ENCODE data around the gene ANKRD53.

The ANKRD53 gene

GRCh38 chr2:70956141-70956540 is 22.3 kb upstream of the ANKRD53 start:
- H3K4me3 ChIP-seq (ENCODE audit: control insufficient read depth, low read depth, low read length) = no peak overlapping the region
- DNase-seq (ENCODE audit: low read depth) = no peak
- TF ChIP-seq, protein P1, sequence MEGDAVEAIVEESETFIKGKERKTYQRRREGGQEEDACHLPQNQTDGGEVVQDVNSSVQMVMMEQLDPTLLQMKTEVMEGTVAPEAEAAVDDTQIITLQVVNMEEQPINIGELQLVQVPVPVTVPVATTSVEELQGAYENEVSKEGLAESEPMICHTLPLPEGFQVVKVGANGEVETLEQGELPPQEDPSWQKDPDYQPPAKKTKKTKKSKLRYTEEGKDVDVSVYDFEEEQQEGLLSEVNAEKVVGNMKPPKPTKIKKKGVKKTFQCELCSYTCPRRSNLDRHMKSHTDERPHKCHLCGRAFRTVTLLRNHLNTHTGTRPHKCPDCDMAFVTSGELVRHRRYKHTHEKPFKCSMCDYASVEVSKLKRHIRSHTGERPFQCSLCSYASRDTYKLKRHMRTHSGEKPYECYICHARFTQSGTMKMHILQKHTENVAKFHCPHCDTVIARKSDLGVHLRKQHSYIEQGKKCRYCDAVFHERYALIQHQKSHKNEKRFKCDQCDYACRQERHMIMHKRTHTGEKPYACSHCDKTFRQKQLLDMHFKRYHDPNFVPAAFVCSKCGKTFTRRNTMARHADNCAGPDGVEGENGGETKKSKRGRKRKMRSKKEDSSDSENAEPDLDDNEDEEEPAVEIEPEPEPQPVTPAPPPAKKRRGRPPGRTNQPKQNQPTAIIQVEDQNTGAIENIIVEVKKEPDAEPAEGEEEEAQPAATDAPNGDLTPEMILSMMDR (IDR thresholded peaks at IDR 0.05; ENCODE audit: control insufficient read depth, insufficient read depth, low read depth, low read length, missing control alignments) = no peak

- TF ChIP-seq, protein P1 (IDR thresholded peaks at IDR 0.05; ENCODE audit: control insufficient read depth, insufficient read depth, low read depth, low read length, missing control alignments) = no peak
- H3K4me3 ChIP-seq (ENCODE audit: control insufficient read depth, low read depth, low read length) = no peak overlapping the region
- no peak for DNase-seq (ENCODE audit: low read depth)
Observed at GRCh38 chr2:70957798-70958197, 20.6 kb upstream of the ANKRD53 start.

DNA sequence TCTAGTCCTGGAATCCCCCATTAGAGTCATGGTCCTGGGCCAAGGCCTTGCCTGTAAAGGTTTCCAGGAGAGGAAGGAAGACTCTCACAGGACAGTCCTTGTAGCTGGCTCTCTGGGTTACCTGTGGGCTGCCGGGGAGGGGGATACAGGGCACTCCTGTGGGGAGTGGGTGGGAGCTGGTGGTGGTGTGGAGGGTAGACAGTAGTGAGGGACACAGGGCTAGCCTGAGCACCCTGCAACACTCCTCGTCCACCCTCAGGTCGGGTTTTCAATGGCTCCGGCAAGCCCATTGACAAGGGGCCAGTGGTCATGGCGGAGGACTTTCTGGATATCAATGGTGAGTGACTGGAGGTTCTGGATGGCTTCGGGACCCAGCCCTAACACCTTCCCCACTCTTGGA is 19.7 kb upstream of the ANKRD53 start:
- H3K4me3 ChIP-seq (ENCODE audit: control insufficient read depth, low read depth, low read length) = no peak overlapping the region
- TF ChIP-seq, protein P1 (IDR thresholded peaks at IDR 0.05; ENCODE audit: control insufficient read depth, insufficient read depth, low read depth, low read length, missing control alignments) = no peak
- no peak for DNase-seq (ENCODE audit: low read depth)

- no peak for DNase-seq (ENCODE audit: low read depth)
- no peak overlapping the region for H3K4me3 ChIP-seq (ENCODE audit: control insufficient read depth, low read depth, low read length)
- TF ChIP-seq, protein P1 (IDR thresholded peaks at IDR 0.05; ENCODE audit: control insufficient read depth, insufficient read depth, low read depth, low read length, missing control alignments) = no peak
Observed at GRCh38 chr2:70959271-70959761, 19.1 kb upstream of the ANKRD53 start.

- DNase-seq (ENCODE audit: low read depth) = no peak
- TF ChIP-seq, protein P1 (IDR thresholded peaks at IDR 0.05; ENCODE audit: control insufficient read depth, insufficient read depth, low read depth, low read length, missing control alignments) = peak; percentile 17
Observed at GRCh38 chr2:70959851-70960832, 18.3 kb upstream of the ANKRD53 start.

GRCh38 chr2:70960833-70961647 is 17.4 kb upstream of the ANKRD53 start:
- no peak overlapping the region for H3K4me3 ChIP-seq (ENCODE audit: control insufficient read depth, low read depth, low read length)
- no peak for DNase-seq (ENCODE audit: low read depth)
- TF ChIP-seq, protein P1 (IDR thresholded peaks at IDR 0.05; ENCODE audit: control insufficient read depth, insufficient read depth, low read depth, low read length, missing control alignments) = no peak

More at GRCh38 chr2:70959851-70960832, 18.3 kb upstream of the ANKRD53 start:
- H3K4me3 ChIP-seq (ENCODE audit: control insufficient read depth, low read depth, low read length) = no peak overlapping the region

Data from AG09309 (cell line).